BLaER1 treated with 17β-estradiol and CSF1 and Interleukin-3, amounts not matched to agents 10 nM and 100 nM (cell line): ENCODE measurements around the gene KIF14.
A peak's percentile ranks its signal among the peaks of the same experiment; 100 is the strongest.
"Not testable (repeated sequence)": the region's sequence is repeated elsewhere in the genome, so short reads cannot be mapped to it uniquely, and the experiment has no call there.

ENCODE experiments used
- H3K27ac ChIP-seq, 11 experiments: shearing (Covaris generic); formaldehyde crosslinking; 2 replicates each; pipeline ENCODE4 v1.8.1; 2022
- H3K27me3 ChIP-seq, 11 experiments: shearing (Covaris generic); formaldehyde crosslinking; 2 replicates each; pipeline ENCODE4 v1.8.1; 2022
- H3K36me3 ChIP-seq, 11 experiments: shearing (Covaris generic); formaldehyde crosslinking; 2 replicates each; pipeline ENCODE4 v1.8.1; 2022
- H3K4me1 ChIP-seq, 10 experiments: shearing (Covaris generic); formaldehyde crosslinking; 2 replicates each; pipeline ENCODE4 v1.8.1; 2022
- H3K4me2 ChIP-seq, 11 experiments: shearing (Covaris generic); formaldehyde crosslinking; 2 replicates each; pipeline ENCODE4 v1.8.1; 2022
- H3K4me3 ChIP-seq, 10 experiments: shearing (Covaris generic); formaldehyde crosslinking; 2 replicates each; pipeline ENCODE4 v1.8.1; 2022
- H3K9ac ChIP-seq, 11 experiments: shearing (Covaris generic); formaldehyde crosslinking; 2 replicates each; pipeline ENCODE4 v1.8.1; 2022
- H3K9me3 ChIP-seq, 11 experiments: shearing (Covaris generic); formaldehyde crosslinking; replicated peaks in 1 of 11; 2 replicates each; pipeline ENCODE4 v1.8.1; 2022
- H4K20me1 ChIP-seq, 11 experiments: shearing (Covaris generic); formaldehyde crosslinking; 2 replicates each; pipeline ENCODE4 v1.8.1; 2022
- Cebpa-rat ChIP-seq, 11 experiments: shearing (Covaris generic); IDR thresholded peaks; 2 replicates each; pipeline ENCODE4 v1.8.1; 2022

The KIF14 gene

DNA sequence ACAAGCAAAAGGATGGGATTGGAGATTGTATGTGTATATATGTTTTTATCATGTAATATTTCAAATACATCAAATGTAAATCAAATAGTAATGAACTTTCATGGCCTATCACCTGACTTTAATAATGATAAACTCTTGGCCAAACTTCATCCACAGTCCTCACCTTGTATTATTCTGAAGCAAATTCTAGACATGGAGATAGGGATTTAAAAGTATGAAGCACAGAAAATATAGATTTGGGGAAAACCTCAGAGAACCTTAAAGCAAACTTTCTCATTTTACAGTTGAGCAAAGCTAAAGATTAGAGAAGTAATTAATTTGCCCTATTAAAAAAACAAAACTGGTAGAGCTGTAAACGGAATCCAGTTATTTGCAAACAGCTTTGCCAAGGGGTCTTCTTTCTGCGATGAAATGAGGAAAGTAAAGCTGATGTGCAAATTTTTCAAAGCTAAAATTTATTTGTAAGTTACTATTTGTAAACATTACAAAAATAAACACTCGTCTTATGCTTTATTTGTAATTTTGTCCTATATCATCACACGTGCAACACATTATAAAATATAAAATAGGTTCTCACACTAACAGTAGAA is 19.9 kb upstream of the KIF14 start:
- no peaks in the 10 kb centered on the region for H3K27me3 ChIP-seq
- H3K27ac ChIP-seq = peak overlapping the region in 8 of 11 experiments; percentile 73 to 86 (median 83); a peak in 14 of 22 replicates
- H3K4me3 ChIP-seq = peak overlapping the region in 1 of 10 experiments; percentile 18; a peak in 1 of 20 replicates
- TF ChIP-seq Cebpa-rat (IDR thresholded peaks at IDR 0.05) = no peak
- peaks cover 0 to 47% (median 23%) of the 10 kb centered on the region in 10 experiments; a peak in 13 of 20 replicates for H3K4me1 ChIP-seq
- peaks cover 0 to 35% (median 14%) of the 10 kb centered on the region in 11 experiments; a peak in 16 of 22 replicates for H3K36me3 ChIP-seq
- no peaks in the 10 kb centered on the region for H3K9me3 ChIP-seq
- H3K4me2 ChIP-seq = peak overlapping the region in 7 of 11 experiments; percentile 24 to 67 (median 61); a peak in 13 of 22 replicates
- peak overlapping the region in 4 of 11 experiments; percentile 36 to 66 (median 53); a peak in 5 of 22 replicates for H3K9ac ChIP-seq
- no peaks in the 10 kb centered on the region for H4K20me1 ChIP-seq

GRCh38 chr1:200638073-200638472 is 17.5 kb upstream of the KIF14 start:
- Histone ChIP-seq H3K4me3 (no peak overlapping the region), H3K36me3 (peaks cover 0 to 16% (median 0%) of the 10 kb centered on the region in 11 experiments; a peak in 6 of 22 replicates), H3K4me2 (no peak overlapping the region), H3K27me3 (no peaks in the 10 kb centered on the region), H3K9me3 (no peaks in the 10 kb centered on the region), H3K27ac (peak overlapping the region in 2 of 11 experiments; percentile 26 to 83; a peak in 1 of 22 replicates), H4K20me1 (no peaks in the 10 kb centered on the region), H3K4me1 (peaks cover 0 to 42% (median 23%) of the 10 kb centered on the region in 10 experiments; a peak in 13 of 20 replicates), H3K9ac (no peak overlapping the region)
- no peak for TF ChIP-seq Cebpa-rat (IDR thresholded peaks at IDR 0.05)

GRCh38 chr1:200636681-200637080 is 16.1 kb upstream of the KIF14 start:
- Histone ChIP-seq H3K4me3 (no peak overlapping the region), H3K36me3 (peaks cover 0 to 12% (median 0%) of the 10 kb centered on the region in 11 experiments; a peak in 3 of 22 replicates), H4K20me1 (no peaks in the 10 kb centered on the region), H3K27ac (no peak overlapping the region), H3K4me1 (peaks cover 0 to 29% (median 15%) of the 10 kb centered on the region in 10 experiments; a peak in 13 of 20 replicates), H3K9me3 (no peaks in the 10 kb centered on the region), H3K9ac (no peak overlapping the region), H3K27me3 (no peaks in the 10 kb centered on the region), H3K4me2 (no peak overlapping the region)
- no peak for TF ChIP-seq Cebpa-rat (IDR thresholded peaks at IDR 0.05)

GRCh38 chr1:200634261-200635122 is 13.9 kb upstream of the KIF14 start:
- no peaks in the 10 kb centered on the region for H3K27me3 ChIP-seq
- H4K20me1 ChIP-seq = no peaks in the 10 kb centered on the region
- H3K4me3 ChIP-seq = no peak overlapping the region
- no peak overlapping the region for H3K9ac ChIP-seq
- peaks cover 0 to 7% (median under 1%) of the 10 kb centered on the region in 10 experiments; a peak in 10 of 20 replicates for H3K4me1 ChIP-seq
- H3K36me3 ChIP-seq = peaks cover 0 to 4% (median 0%) of the 10 kb centered on the region in 11 experiments; a peak in 1 of 22 replicates
- H3K9me3 ChIP-seq = no peaks in the 10 kb centered on the region
- no peak for TF ChIP-seq Cebpa-rat (IDR thresholded peaks at IDR 0.05)
- no peak overlapping the region for H3K4me2 ChIP-seq
- H3K27ac ChIP-seq = no peak overlapping the region

- no peak for TF ChIP-seq Cebpa-rat (IDR thresholded peaks at IDR 0.05)
- Histone ChIP-seq H4K20me1 (no peaks in the 10 kb centered on the region), H3K27me3 (no peaks in the 10 kb centered on the region), H3K4me2 (no peak overlapping the region), H3K27ac (no peak overlapping the region), H3K4me1 (peaks cover 0 to 30% (median 9%) of the 10 kb centered on the region in 10 experiments; a peak in 11 of 20 replicates), H3K36me3 (no peaks in the 10 kb centered on the region), H3K4me3 (no peak overlapping the region), H3K9ac (no peak overlapping the region), H3K9me3 (no peaks in the 10 kb centered on the region)
These were observed 10.8 kb upstream of the KIF14 start for GRCh38 chr1:200631375-200631774.

GRCh38 chr1:200630515-200630899 is 10.0 kb upstream of the KIF14 start:
- peaks cover 0 to 36% (median 10%) of the 10 kb centered on the region in 10 experiments; a peak in 11 of 20 replicates for H3K4me1 ChIP-seq
- H3K27me3 ChIP-seq, H4K20me1 ChIP-seq, H3K36me3 ChIP-seq, H3K4me2 ChIP-seq, H3K9me3 ChIP-seq, H3K9ac ChIP-seq, H3K4me3 ChIP-seq, H3K27ac ChIP-seq: not testable (repeated sequence)

GRCh38 chr1:200629876-200630514 is 9.4 kb upstream of the KIF14 start:
- Histone ChIP-seq H3K36me3 (no peaks in the 10 kb centered on the region), H3K9ac (no peak overlapping the region), H4K20me1 (no peaks in the 10 kb centered on the region), H3K27me3 (no peaks in the 10 kb centered on the region), H3K4me2 (no peak overlapping the region), H3K9me3 (no peaks in the 10 kb centered on the region), H3K4me1 (peaks cover 0 to 41% (median 15%) of the 10 kb centered on the region in 10 experiments; a peak in 18 of 20 replicates), H3K27ac (no peak overlapping the region), H3K4me3 (no peak overlapping the region)
- no peak for TF ChIP-seq Cebpa-rat (IDR thresholded peaks at IDR 0.05)

- H4K20me1 ChIP-seq = no peaks in the 10 kb centered on the region
- TF ChIP-seq Cebpa-rat (IDR thresholded peaks at IDR 0.05) = no peak
- H3K4me1 ChIP-seq = peaks cover 6 to 56% (median 25%) of the 10 kb centered on the region in 10 experiments; a peak in 19 of 20 replicates
- peak overlapping the region in 5 of 11 experiments; percentile 49 to 95 (median 77); a peak in 11 of 22 replicates for H3K4me2 ChIP-seq
- H3K27ac ChIP-seq = peak overlapping the region in 3 of 11 experiments; percentile 33 to 68 (median 55); a peak in 6 of 22 replicates
- no peaks in the 10 kb centered on the region for H3K27me3 ChIP-seq
- no peaks in the 10 kb centered on the region for H3K9me3 ChIP-seq
- H3K9ac ChIP-seq = peak overlapping the region in 2 of 11 experiments; percentile 37 to 45; a peak in 2 of 22 replicates
- H3K36me3 ChIP-seq = no peaks in the 10 kb centered on the region
- H3K4me3 ChIP-seq = no peak overlapping the region
These were observed 7.8 kb upstream of the KIF14 start for GRCh38 chr1:200628223-200628881.
